Thymus (tissue), 11 donors: Measurements from ENCODE around the gene LRRFIP1. TPM values are rescaled to one million over a fixed set of nuclear protein-coding genes. Genes with fewer than 3 reads are reported as not detected.

Experiments
- DNase-seq, 9 donors: peaks; one replicate each; pipeline ENCODE4 v3.0.0-alpha.2; 2013; ENCODE audit warnings: low spot score in 9 of 9, low read depth in 6 of 9, missing footprints in 1 of 9
- H3K27ac ChIP-seq, 2 donors: one replicate each; pipeline ENCODE4 v1.5.1; 2013; ENCODE audit warnings: control low read depth in 1 of 2, low read depth in 1 of 2, low read length in 1 of 2, mild to moderate bottlenecking in 1 of 2, moderate library complexity in 1 of 2
- H3K27me3 ChIP-seq, 2 donors: one replicate each; pipeline ENCODE4 v1.5.1; 2013; ENCODE audit warnings: low read length in 1 of 2; ENCODE audit not compliant: control insufficient read depth in 2 of 2, insufficient read depth in 1 of 2
- H3K36me3 ChIP-seq, 2 donors: one replicate each; pipeline ENCODE4 v1.5.1; 2013; ENCODE audit warnings: low read length in 1 of 2, mild to moderate bottlenecking in 1 of 2, moderate library complexity in 1 of 2; ENCODE audit not compliant: control insufficient read depth in 2 of 2, insufficient read depth in 2 of 2
- H3K4me1 ChIP-seq, 2 donors: one replicate each; pipeline ENCODE4 v1.5.1; 2013; ENCODE audit warnings: low read length in 2 of 2; ENCODE audit not compliant: control insufficient read depth in 2 of 2, insufficient read depth in 2 of 2
- H3K4me3 ChIP-seq, 2 donors: one replicate each; pipeline ENCODE4 v1.5.1; 2013; ENCODE audit warnings: low read length in 2 of 2, control low read depth in 1 of 2, mild to moderate bottlenecking in 1 of 2
- H3K9me3 ChIP-seq, 2 donors: one replicate each; pipeline ENCODE4 v1.5.1; 2013; ENCODE audit warnings: low read length in 1 of 2, mild to moderate bottlenecking in 1 of 2; ENCODE audit not compliant: control insufficient read depth in 2 of 2, insufficient read depth in 1 of 2
- WGBS: extraction: QIAGEN DNeasy Blood & Tissue Kit; methylation state at CpG from one replicate; pipeline ENCODE4 v1.1.7; 2013; 5-methylcytosine and 5-hydroxymethylcytosine counted together
- polyA plus RNA-seq: library from polyadenylated mRNA; stranded (reverse); fragments of 200-250 nt; gene quantifications from one replicate; pipeline ENCODE4 v1.2.3, GENCODE V29; 2013
- total RNA-seq: library from RNA; stranded (reverse); fragments of 120-200 nt; gene quantifications from one replicate; pipeline ENCODE4 v1.2.4, GENCODE V29; 2013
- donor health status: healthy.

The LRRFIP1 gene
- total and polyA plus RNA-seq, 2 donors = 31.0 to 62.6 TPM

DNA sequence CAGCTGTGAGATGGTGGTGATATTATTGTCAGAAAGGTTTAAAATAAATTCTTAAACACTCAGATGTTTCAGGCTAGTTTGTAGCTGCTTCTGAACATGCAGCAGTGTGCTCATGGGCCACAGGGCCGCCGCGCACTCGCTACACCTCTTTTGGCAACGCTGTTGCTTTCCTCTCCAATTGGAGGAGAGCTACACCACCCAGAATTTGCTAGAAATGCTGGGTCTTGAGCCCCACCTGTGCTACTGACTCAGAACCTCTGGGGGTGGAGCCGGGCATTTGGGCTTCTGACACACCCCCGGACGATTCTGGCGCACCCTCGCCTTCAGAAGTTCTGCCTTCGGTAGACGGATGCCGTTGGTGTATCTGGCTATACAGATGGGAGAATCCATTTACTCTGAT lies 15.7 kb downstream of the LRRFIP1 start:
- DNase-seq = no peak
- no peak overlapping the region for H3K4me3 ChIP-seq
- 95% methylated on average over 13 of the region's 13 CpGs for WGBS
- no peak overlapping the region for H3K27ac ChIP-seq
- H3K4me1 ChIP-seq = no peaks in the 10 kb centered on the region
- no peaks in the 10 kb centered on the region for H3K36me3 ChIP-seq
- H3K27me3 ChIP-seq = peaks cover 0 to 6% of the 10 kb centered on the region in 2 donors
- peaks cover 0 to 7% of the 10 kb centered on the region in 2 donors for H3K9me3 ChIP-seq

DNA sequence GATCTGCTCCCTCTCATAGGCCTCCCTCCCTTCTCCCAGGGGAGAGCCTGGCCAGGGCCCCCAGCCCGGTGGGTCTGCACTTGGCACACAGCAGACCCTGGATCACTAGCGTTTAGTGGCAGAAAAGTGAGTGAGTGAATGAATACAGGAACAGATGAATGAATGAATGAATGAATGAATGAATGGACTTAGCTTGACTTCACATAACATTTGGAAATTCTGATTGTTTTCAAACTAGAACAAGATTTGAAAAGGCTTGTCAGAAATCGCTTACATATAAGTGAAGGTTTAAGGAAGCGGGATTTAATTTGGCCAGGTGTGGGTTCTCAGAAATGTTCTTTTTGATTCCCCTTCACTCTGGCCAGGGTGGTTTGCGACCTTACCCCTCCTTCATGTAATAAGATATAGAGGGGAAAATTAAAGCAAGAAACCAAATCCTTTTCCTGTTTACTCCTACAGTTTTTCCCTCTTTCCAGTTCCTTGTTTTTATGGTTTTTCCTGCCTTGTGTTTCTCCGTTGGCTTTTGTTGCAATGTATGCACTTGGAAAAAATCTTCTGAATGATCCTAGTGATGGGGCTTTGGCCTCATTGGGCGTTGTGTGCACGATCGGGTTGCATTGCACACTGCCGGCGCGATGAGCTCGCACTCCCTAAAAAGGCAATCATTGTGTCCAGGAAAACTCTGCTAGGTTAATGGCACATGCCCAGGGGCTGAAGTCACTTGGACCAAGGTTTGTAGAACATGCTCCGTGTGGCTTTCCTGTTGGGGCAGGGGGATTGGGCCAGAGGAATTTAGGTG lies 16.4 kb downstream of the LRRFIP1 start:
- H3K36me3 ChIP-seq = no peaks in the 10 kb centered on the region
- H3K4me1 ChIP-seq = no peaks in the 10 kb centered on the region
- DNase-seq = no peak
- H3K4me3 ChIP-seq = no peak overlapping the region
- 95% methylated on average over 14 of the region's 14 CpGs for WGBS
- peaks cover 0 to 7% of the 10 kb centered on the region in 2 donors for H3K9me3 ChIP-seq
- H3K27me3 ChIP-seq = peaks cover 0 to 6% of the 10 kb centered on the region in 2 donors
- H3K27ac ChIP-seq = no peak overlapping the region

DNA sequence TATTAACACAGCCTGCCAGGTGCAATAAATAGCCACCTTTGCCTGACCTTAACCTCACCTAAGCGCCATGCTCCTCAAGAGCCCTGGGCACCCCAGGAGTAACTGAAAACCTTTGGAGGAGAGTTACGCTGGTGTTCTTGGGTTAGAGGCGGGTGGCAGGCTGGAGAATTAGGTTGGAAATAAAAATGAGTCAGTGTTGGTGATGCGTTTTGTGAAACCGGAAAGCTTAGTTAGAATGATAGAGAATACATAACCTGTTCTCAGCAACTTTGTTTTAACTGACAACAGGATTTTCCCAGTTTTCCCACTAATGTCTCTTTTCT lies 17.0 kb downstream of the LRRFIP1 start:
- peaks cover 0 to 7% of the 10 kb centered on the region in 2 donors for H3K9me3 ChIP-seq
- H3K27me3 ChIP-seq = peaks cover 0 to 6% of the 10 kb centered on the region in 2 donors
- no peaks in the 10 kb centered on the region for H3K4me1 ChIP-seq
- no peak for DNase-seq
- H3K4me3 ChIP-seq = no peak overlapping the region
- 98% methylated on average over 5 of the region's 5 CpGs for WGBS
- no peaks in the 10 kb centered on the region for H3K36me3 ChIP-seq
- H3K27ac ChIP-seq = no peak overlapping the region

DNA sequence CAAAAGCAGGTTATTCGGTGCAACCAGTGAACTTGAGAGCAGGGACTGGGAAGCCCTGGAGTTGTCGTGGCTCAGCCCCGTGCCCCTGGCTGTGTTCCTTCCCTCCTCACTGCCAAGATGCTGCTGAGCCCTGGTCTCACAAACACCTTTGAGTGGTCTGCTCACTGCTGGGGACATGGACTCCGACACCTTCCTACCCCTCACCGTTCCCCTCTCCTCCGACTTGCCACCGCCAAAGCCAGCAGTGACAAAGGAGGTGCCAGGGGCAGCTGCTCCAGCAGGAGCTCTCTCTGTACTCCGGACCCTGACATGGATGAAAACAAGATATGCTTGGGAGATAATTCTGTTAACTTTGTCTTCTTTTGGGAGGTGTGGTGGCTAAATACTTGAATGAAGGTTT lies 17.9 kb downstream of the LRRFIP1 start:
- H3K9me3 ChIP-seq = peaks cover 0 to 7% of the 10 kb centered on the region in 2 donors
- no peaks in the 10 kb centered on the region for H3K36me3 ChIP-seq
- peaks cover 0 to 6% of the 10 kb centered on the region in 2 donors for H3K27me3 ChIP-seq
- no peak overlapping the region for H3K27ac ChIP-seq
- no peak for DNase-seq
- WGBS = 96% methylated on average over 8 of the region's 8 CpGs
- H3K4me1 ChIP-seq = no peaks in the 10 kb centered on the region
- H3K4me3 ChIP-seq = no peak overlapping the region

DNA sequence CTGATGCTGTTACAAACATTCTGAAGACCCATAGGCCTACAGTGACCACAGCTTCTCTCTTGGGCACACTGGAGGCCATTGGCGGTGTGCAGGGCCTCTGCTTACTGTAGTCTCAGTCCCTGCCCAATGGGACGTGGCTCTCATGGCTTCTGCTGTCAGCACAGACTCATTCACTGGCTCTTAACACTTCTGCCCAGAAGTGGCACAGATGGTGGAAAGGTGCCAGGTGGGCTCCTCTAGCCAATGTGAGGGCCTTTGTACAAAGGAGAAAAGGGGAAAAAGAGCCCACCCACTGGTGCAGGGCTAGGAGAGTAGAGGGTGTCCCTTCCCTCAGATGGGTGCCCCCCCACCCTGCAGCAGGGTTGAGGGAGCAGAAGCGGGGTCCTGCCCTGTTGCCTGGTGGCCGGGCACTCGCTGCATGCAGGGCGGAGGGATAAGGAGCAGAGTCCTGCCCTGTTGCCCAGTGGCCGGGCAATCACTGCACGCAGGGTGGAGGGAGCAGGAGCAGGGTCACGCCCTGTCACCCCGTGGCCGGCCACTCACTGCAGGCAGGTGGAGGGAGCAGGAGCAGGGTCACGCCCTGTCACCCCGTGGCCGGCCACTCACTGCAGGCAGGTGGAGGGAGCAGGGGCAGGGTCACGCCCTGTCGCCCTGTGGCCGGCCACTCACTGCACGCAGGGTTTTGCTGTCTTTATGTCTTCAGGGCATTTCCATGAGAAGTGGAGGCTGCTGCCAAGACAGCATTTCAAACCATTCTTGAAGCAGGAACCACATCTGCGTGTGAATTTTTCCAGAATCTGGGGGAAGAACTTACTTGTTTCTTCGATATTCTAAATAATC lies 20.0 kb downstream of the LRRFIP1 start:
- Histone ChIP-seq H3K27me3 (peaks cover 0 to 9% of the 10 kb centered on the region in 2 donors), H3K36me3 (no peaks in the 10 kb centered on the region), H3K27ac (no peak overlapping the region), H3K4me3 (no peak overlapping the region), H3K4me1 (no peaks in the 10 kb centered on the region), H3K9me3 (peaks cover 0 to under 1% of the 10 kb centered on the region in 2 donors)
- no peak for DNase-seq
- 94% methylated on average over 19 of the region's 20 CpGs for WGBS

DNA sequence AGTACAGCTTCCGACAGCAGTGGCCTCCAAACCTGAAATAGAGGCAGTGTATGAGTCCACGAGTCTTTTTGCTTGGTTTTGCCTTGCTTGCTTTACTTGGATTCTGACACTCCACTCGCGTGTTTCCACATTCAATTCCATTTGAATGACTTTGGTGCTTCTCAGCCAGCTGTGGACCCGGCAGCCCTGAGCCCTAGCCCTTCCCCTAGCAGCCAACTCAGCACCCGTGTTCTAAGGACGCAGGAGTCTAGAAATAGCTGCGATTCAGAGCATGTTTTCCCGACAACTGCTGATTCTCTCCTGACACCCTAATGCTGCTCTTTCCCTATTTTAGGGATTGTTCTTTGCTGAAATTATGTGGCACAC lies 20.6 kb downstream of the LRRFIP1 start:
- WGBS = 87% methylated on average over 9 of the region's 9 CpGs
- Histone ChIP-seq H3K4me1 (no peaks in the 10 kb centered on the region), H3K4me3 (no peak overlapping the region), H3K9me3 (no peaks in the 10 kb centered on the region), H3K27ac (no peak overlapping the region), H3K36me3 (no peaks in the 10 kb centered on the region), H3K27me3 (peaks cover 0 to 9% of the 10 kb centered on the region in 2 donors)
- no peak for DNase-seq

DNA sequence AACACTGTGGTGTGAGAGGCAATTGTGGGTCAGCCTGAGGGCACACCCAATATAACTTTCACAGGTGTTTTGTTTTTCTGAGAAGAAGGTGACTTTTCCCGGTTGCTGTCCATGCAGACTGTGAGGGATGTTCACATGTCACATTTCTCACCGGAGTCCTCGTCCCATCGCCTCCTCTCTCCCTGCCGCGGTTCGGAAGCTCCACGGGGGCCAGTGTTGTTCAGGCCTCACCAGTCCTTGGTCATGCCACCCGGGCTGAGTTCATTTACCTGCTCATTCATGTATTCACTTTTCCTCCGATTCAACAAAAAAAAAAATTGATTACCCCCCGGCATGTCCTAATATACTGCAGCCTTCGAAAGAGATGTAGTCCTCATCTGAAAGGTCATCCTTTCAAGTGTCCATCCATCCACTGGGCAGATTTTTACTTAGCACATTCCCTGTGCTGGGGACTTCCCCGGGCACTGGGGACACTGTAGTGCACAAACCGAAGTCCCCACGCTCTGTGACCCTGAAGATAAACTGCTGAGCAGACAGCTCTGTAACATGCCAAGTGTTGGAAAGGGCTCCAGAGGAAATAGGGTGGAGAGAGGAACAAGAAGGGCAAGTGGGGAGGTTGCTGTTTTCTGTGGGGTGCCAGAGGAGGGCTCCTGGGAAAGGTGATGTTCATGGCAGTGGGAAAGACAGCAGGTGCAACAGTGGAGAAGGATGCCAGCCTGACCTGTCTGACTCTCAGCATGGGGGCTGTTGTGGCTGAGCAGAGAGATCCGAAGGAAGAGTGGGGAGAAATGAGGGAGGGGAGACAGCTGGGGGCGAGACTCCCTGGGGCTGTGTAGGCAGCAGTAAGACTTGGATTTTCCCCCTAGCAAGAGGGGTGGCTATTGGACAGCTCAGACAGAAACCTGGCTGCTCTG lies 22.4 kb downstream of the LRRFIP1 start:
- no peak for DNase-seq

DNA sequence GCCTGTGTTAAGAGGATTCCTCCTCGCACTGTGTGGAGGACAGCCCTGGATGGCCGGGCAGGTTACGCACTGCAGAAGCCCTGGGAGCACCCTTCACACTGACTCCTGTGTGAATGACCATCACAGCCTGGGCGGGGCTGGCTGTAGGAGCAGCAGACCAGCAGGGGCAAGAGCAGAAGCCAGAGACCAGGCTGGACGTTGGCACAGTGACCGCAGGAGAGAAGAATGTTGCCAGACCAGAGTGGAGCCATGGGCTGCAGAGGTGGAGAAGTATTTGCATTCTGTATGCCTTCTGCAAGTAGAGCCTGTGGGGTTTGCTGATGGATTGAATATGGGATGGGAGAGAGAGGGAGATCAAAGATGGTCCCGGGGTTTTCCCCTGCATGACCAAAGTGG lies 23.1 kb downstream of the LRRFIP1 start:
- WGBS = 97% methylated on average over 7 of the region's 7 CpGs
- no peak overlapping the region for H3K4me3 ChIP-seq
- no peaks in the 10 kb centered on the region for H3K4me1 ChIP-seq
- H3K27me3 ChIP-seq = peaks cover 0 to 3% of the 10 kb centered on the region in 2 donors
- no peak for DNase-seq
- no peak overlapping the region for H3K27ac ChIP-seq
- no peaks in the 10 kb centered on the region for H3K9me3 ChIP-seq
- H3K36me3 ChIP-seq = no peaks in the 10 kb centered on the region

More for the DNA sequence above, 22.4 kb downstream of the LRRFIP1 start:
- Histone ChIP-seq H3K4me3 (no peak overlapping the region), H3K27me3 (peaks cover 0 to 9% of the 10 kb centered on the region in 2 donors), H3K9me3 (no peaks in the 10 kb centered on the region), H3K27ac (no peak overlapping the region), H3K4me1 (no peaks in the 10 kb centered on the region), H3K36me3 (no peaks in the 10 kb centered on the region)
- WGBS = 97% methylated on average over 17 of the region's 17 CpGs
